IgD-negative memory B cell (primary cell): ENCODE data around the gene MYO9B. TPM values are rescaled to one million over a fixed set of nuclear protein-coding genes. Genes with fewer than 3 reads are reported as not detected.
"Not testable (repeated sequence)": the region's sequence is repeated elsewhere in the genome, so short reads cannot be mapped to it uniquely, and the experiment has no call there.

Source experiments
- H3K27ac Mint-ChIP-seq, 3 donors: one replicate each; pipeline ENCODE4 v1.8.0; 2020 to 2022; ENCODE audit warnings: mild to moderate bottlenecking in 3 of 3, mixed read lengths in 3 of 3, moderate library complexity in 1 of 3
- H3K27me3 Mint-ChIP-seq: one replicate; pipeline ENCODE4 v1.8.0; 2021; ENCODE audit warnings: mixed read lengths
- H3K36me3 Mint-ChIP-seq: one replicate; pipeline ENCODE4 v1.8.0; 2020; ENCODE audit warnings: mild to moderate bottlenecking, mixed read lengths
- H3K4me1 Mint-ChIP-seq, 3 donors: one replicate each; pipeline ENCODE4 v1.8.0; 2020 to 2022; ENCODE audit warnings: mixed read lengths in 3 of 3, mild to moderate bottlenecking in 1 of 3
- H3K4me3 Mint-ChIP-seq, 4 donors: one replicate each; pipeline ENCODE4 v1.8.0; 2020 to 2022; ENCODE audit warnings: mild to moderate bottlenecking in 4 of 4, mixed read lengths in 4 of 4, moderate library complexity in 3 of 4
- H3K9me3 Mint-ChIP-seq, 3 donors: one replicate each; pipeline ENCODE4 v1.8.0; 2020 to 2021; ENCODE audit warnings: mixed read lengths in 3 of 3, mild to moderate bottlenecking in 1 of 3
- polyA plus RNA-seq: library from polyadenylated mRNA; unstranded; fragments of 300-500 nt; fragmentation: Illumina TruSeq; gene quantifications from one replicate; pipeline ENCODE4 v1.2.3, GENCODE V29; 2021

The MYO9B gene
- polyA plus RNA-seq, 1 donor from 2014 or later, result 26.9 TPM

DNA sequence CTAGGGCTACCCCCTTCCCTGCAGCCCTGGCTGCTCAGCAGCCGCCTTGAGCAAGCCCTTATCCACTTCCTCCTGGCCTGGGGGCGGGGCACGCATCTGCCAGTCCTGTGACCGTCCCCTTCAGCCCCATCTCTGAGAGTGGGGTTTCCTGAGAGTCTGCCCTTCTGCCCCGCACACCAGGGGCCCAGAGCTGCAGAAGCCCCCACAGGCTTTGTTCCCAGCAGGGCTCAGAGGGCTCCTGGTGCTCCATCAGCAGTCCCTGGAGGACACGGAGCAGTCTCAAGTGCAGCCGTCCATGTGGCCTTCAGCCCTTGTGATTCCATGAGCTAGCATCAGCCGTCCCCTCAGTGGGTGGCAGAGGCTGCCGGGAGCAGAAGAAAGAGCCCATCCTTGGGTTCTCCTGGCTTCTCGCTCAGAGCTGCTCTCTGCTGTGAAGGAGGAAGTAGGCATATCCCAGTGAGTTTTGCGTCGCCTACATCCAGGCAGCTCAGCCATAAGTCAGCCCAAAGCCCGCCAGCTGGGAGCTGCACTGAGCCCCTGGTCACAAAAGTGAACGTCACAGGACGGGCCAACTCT is 16.3 kb downstream of the MYO9B start:
- peak overlapping the region in 3 of 4 donors; percentile 49 to 70 (median 66) for H3K4me3 Mint-ChIP-seq

DNA sequence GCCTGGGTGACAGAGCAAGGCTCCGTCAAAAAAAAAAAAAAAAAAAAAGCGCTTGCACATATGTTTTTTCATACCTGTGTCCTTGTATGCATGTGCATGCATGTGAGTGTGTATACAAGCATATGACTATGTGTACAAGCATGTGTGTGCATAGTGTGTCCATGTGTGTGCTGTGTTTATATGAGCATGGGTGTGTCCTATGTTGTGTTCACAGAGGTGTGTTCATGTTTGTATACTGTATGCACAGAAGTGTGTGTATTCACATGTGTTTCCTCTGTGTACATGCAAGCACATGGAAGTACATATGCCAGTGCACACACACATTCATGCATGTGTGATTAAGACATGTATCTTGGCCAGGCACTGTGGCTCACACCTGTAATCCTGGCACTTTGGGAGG is 17.1 kb downstream of the MYO9B start:
- H3K27me3 Mint-ChIP-seq, result no peaks in the 10 kb centered on the region
- H3K4me3 Mint-ChIP-seq, result peak overlapping the region in 1 of 4 donors; percentile 17
- no peak overlapping the region for H3K27ac Mint-ChIP-seq
- H3K9me3 Mint-ChIP-seq, result no peaks in the 10 kb centered on the region
- H3K36me3 Mint-ChIP-seq, result no peaks in the 10 kb centered on the region
- H3K4me1 Mint-ChIP-seq, result peaks cover 18 to 39% (median 27%) of the 10 kb centered on the region in 3 donors

More for the DNA sequence above, 16.3 kb downstream of the MYO9B start:
- peak overlapping the region in 2 of 3 donors; percentile 73 to 92 for H3K27ac Mint-ChIP-seq
- no peaks in the 10 kb centered on the region for H3K27me3 Mint-ChIP-seq
- no peaks in the 10 kb centered on the region for H3K9me3 Mint-ChIP-seq
- peaks cover 2% of the 10 kb centered on the region for H3K36me3 Mint-ChIP-seq
- peaks cover 18 to 39% (median 29%) of the 10 kb centered on the region in 3 donors for H3K4me1 Mint-ChIP-seq

DNA sequence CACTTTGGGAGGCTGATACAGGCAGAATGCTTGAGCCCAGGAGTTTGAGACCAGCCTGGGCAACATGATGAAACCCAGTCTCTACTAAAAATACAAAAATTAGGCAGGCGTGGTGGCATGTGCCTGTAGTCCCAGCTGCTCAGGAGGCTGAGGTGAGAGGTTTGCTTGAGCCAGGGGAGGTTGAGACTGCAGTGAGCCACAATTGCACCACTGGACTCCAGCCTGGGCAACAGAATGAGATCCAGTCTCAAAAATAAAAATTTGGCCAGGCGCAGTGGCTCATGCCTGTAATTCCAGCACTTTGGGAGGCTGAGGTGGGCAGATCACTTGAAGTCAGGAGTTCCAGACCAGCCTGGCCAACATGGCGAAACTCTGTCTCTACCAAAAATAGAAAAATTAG is 19.1 kb downstream of the MYO9B start:
- H3K27me3 Mint-ChIP-seq, H3K27ac Mint-ChIP-seq, H3K36me3 Mint-ChIP-seq, H3K9me3 Mint-ChIP-seq, H3K4me3 Mint-ChIP-seq: not testable (repeated sequence)
- peaks cover 17 to 29% (median 21%) of the 10 kb centered on the region in 3 donors for H3K4me1 Mint-ChIP-seq

DNA sequence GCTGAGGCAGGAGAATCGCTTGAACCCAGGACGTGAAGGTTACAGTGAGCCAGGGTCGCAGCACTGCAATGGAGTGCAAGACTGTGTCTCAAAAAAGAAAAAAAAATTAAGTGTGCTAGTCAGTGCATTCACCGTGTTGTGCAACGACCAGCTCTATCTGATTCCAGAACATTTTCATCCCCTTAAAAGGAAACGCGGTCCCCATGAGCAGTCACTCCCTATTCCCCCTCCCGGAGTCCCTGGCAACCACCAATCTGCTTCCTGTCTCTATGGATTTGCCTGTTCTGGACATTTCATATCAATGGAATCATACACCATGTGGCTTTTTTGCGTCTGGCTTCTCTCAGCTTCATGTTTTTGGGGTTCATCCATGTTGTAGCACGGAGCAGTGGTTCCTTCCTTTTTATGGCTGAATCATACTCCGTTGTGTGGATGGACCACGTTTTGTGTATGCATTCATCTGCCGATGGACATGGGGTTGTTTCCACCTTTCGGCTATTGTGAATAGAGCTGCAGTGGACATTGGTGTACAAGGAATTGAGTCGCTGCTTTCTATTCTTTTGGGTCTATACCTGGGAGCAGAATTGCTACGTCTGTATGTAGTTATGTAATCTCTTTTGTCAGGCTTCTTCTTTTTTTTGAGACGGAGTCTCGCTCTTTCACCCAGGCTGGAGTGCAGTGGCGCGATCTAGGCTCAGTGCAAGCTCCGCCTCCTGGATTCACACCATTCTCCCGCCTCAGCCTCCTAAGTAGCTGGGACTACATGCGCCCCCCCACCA is 19.8 kb downstream of the MYO9B start:
- Mint-ChIP-seq H3K27ac (peak overlapping the region in 1 of 3 donors; percentile 26), H3K4me3 (no peak overlapping the region), H3K4me1 (peaks cover 12 to 25% (median 16%) of the 10 kb centered on the region in 3 donors), H3K36me3 (no peaks in the 10 kb centered on the region), H3K27me3 (no peaks in the 10 kb centered on the region), H3K9me3 (no peaks in the 10 kb centered on the region)

DNA sequence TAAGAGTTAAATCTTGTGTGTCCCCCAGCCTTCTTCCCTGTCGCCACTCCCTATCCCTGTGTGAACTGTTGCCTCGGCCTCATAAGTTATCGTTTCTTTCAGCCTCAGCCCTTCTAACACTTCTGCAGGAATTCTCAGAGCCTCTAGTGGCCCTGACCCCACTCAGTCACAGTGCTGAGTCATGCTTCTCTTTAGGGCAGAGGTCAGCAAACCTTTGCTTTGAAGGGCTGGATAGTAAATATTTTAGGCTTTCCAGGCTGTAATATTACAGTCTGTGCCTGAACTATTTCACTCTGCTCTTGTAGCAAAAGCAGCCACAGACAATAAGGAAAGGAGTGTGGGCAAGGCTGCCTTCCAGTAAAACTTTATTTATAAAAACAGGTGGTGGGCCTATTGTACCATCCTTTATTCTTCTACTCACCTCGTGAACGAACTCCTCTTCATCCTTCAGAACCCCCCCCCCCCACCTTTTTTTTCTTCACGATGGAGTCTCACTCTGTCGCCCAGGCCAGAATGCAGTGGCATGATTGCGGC is 22.1 kb downstream of the MYO9B start:
- Mint-ChIP-seq H3K27ac (peak overlapping the region in 2 of 3 donors; percentile 39 to 57), H3K36me3 (peaks cover 7% of the 10 kb centered on the region), H3K27me3 (no peaks in the 10 kb centered on the region), H3K9me3 (no peaks in the 10 kb centered on the region), H3K4me3 (no peak overlapping the region), H3K4me1 (peaks cover 14 to 25% (median 18%) of the 10 kb centered on the region in 3 donors)

DNA sequence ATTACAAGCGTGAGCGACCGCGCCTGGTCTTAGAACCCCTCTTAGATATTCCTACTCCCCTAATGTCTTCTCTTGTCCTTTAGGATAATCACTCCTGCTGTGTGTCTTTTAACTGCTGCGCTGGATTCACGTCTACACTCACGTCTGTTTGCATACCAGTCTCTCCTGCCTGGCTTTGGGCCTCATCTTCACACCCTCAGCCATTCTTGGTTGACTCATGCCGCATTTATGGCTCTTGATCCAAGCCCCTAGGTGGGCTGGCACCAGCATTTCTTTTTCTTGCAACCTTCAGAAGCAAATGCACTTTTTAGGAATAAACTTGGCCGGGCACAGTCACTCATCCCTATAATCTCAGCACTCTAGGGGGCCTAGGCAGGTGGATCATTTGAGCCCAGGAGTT is 22.7 kb downstream of the MYO9B start:
- peaks cover 15 to 27% (median 22%) of the 10 kb centered on the region in 3 donors for H3K4me1 Mint-ChIP-seq
- H3K27ac Mint-ChIP-seq, result peak overlapping the region in 1 of 3 donors; percentile 73
- no peaks in the 10 kb centered on the region for H3K9me3 Mint-ChIP-seq
- H3K36me3 Mint-ChIP-seq, result peaks cover 11% of the 10 kb centered on the region
- H3K4me3 Mint-ChIP-seq, result no peak overlapping the region
- no peaks in the 10 kb centered on the region for H3K27me3 Mint-ChIP-seq

DNA sequence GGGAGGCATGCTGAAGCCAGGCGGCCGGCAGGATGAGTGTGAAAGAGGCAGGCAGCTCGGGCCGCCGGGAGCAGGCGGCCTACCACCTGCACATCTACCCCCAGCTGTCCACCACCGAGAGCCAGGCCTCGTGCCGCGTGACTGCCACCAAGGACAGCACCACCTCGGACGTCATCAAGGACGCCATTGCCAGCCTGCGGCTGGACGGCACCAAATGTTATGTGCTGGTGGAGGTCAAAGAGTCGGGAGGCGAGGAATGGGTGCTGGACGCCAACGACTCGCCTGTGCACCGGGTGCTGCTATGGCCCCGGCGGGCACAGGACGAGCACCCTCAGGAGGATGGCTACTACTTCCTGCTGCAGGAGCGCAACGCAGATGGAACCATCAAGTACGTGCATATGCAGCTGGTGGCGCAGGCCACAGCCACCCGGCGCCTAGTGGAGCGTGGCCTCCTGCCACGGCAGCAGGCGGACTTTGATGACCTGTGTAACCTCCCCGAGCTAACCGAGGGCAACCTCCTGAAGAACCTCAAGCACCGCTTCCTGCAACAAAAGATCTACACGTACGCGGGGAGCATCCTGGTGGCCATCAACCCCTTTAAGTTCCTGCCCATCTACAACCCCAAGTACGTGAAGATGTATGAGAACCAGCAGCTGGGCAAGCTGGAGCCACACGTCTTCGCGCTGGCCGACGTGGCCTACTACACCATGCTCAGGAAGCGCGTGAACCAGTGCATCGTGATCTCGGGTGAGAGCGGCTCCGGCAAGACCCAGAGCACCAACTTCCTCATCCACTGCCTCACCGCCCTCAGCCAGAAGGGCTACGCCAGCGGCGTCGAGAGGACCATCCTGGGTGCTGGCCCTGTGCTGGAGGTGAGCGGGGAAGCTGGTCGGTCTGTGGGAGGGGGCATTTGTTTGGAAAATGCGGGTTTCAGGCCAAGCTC is 26.4 kb downstream of the MYO9B start:
- no peaks in the 10 kb centered on the region for H3K27me3 Mint-ChIP-seq
- peak overlapping the region; percentile 85 to 90 (median 90) for H3K27ac Mint-ChIP-seq
- peaks cover 41 to 43% (median 42%) of the 10 kb centered on the region in 3 donors for H3K4me1 Mint-ChIP-seq
- no peaks in the 10 kb centered on the region for H3K9me3 Mint-ChIP-seq
- peak overlapping the region in 3 of 4 donors; percentile 34 to 85 (median 53) for H3K4me3 Mint-ChIP-seq
- H3K36me3 Mint-ChIP-seq, result peaks cover 17% of the 10 kb centered on the region

DNA sequence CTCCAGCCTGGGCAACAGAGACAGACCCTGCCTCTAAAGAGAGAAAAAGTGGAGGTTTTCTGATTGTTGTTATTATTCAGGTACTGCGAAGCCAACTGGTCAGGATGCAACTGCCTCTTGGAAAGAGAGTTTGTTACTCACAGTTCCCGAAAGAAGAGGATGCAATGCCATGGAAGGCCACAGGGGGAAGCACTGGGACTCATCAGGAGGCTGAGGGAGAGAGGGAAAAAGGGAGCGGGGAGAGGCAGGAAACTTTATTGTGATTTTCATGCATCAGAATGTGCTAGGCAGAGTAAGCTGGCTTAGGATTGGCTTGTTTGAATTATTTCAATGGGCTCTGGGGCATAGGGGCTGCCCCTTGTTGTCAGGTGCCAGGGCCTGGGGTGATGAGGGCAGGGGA is 27.6 kb downstream of the MYO9B start:
- H3K9me3 Mint-ChIP-seq, result no peaks in the 10 kb centered on the region
- peaks cover 17% of the 10 kb centered on the region for H3K36me3 Mint-ChIP-seq
- H3K27me3 Mint-ChIP-seq, result no peaks in the 10 kb centered on the region
- H3K4me3 Mint-ChIP-seq, result peak overlapping the region in 2 of 4 donors; percentile 34 to 46
- H3K27ac Mint-ChIP-seq, result peak overlapping the region; percentile 78 to 96 (median 79)
- H3K4me1 Mint-ChIP-seq, result peaks cover 51 to 53% (median 51%) of the 10 kb centered on the region in 3 donors

DNA sequence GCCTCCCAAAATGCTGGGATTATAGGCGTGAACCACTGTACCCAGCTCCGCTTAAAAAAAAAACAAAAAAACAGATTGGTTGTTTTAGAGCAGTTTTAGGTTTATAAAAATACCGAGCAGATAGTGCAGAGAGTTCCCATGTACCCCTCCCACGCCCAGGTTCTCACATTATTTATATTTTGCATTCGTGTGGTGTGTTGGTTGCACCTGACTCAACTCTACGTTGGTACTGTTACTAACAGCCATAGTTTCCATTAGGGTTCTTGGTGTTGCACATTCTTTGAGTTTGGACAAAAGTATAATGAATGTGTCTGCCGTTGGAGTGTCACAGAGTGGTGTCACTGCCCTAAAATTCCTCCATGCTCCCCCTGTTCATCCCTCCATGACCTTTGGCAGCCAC is 29.1 kb downstream of the MYO9B start:
- Mint-ChIP-seq H3K4me1 (peaks cover 60 to 63% (median 62%) of the 10 kb centered on the region in 3 donors), H3K4me3 (peak overlapping the region in 3 of 4 donors; percentile 6 to 66 (median 9)), H3K36me3 (peaks cover 17% of the 10 kb centered on the region), H3K27me3 (no peaks in the 10 kb centered on the region), H3K9me3 (no peaks in the 10 kb centered on the region), H3K27ac (peak overlapping the region; percentile 94 to 96 (median 95))

DNA sequence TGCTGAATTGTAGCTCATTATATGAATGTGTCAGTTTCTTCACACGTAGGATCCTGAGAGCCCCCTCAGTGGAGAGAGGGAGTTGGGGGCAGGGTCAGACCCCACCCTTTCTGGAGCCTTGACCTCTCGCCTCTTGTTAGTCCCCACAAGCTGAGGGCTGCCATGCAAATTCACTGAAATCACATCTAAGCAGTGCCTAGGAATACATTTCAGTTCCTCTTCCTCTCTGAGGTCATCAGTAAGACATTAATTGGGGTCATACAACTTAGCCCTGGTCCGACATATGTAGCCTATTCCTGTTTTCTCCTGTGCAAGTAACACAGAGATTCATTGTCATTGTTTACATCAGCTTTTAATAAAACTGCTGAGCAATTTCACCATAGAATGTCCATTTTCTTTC is 30.0 kb downstream of the MYO9B start:
- peak overlapping the region; percentile 54 to 91 (median 75) for H3K4me3 Mint-ChIP-seq
- H3K36me3 Mint-ChIP-seq, result peaks cover 20% of the 10 kb centered on the region
- peak overlapping the region; percentile 94 to 96 (median 95) for H3K27ac Mint-ChIP-seq
- H3K4me1 Mint-ChIP-seq, result peaks cover 66 to 69% (median 67%) of the 10 kb centered on the region in 3 donors
- H3K27me3 Mint-ChIP-seq, result no peaks in the 10 kb centered on the region
- no peaks in the 10 kb centered on the region for H3K9me3 Mint-ChIP-seq

DNA sequence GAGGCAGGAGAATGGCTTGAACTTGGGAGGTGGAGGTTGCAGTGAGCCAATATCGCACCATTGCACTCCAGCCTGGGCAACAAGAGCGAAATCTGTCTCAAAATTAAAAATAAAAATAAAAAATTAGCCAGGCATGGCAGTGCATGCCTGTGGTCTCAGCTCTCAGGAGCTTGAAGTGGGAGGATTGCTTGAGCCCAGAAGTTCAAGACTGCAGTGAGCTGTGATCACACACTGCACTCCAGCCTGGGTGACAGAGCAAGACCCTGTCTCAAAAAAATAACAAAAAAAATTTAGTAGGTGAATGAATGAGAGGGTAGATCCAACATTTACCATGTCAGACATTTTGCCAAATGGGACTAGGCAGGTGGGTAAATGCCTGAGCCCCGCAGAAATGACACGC is 31.4 kb downstream of the MYO9B start:
- H3K9me3 Mint-ChIP-seq, H3K27me3 Mint-ChIP-seq: not testable (repeated sequence)
- H3K36me3 Mint-ChIP-seq, result peaks cover 16% of the 10 kb centered on the region
- H3K4me3 Mint-ChIP-seq, result peak overlapping the region in 3 of 4 donors; percentile 68 to 88 (median 75)
- peak overlapping the region; percentile 88 to 96 (median 94) for H3K27ac Mint-ChIP-seq
- H3K4me1 Mint-ChIP-seq, result peaks cover 68 to 71% (median 70%) of the 10 kb centered on the region in 3 donors

DNA sequence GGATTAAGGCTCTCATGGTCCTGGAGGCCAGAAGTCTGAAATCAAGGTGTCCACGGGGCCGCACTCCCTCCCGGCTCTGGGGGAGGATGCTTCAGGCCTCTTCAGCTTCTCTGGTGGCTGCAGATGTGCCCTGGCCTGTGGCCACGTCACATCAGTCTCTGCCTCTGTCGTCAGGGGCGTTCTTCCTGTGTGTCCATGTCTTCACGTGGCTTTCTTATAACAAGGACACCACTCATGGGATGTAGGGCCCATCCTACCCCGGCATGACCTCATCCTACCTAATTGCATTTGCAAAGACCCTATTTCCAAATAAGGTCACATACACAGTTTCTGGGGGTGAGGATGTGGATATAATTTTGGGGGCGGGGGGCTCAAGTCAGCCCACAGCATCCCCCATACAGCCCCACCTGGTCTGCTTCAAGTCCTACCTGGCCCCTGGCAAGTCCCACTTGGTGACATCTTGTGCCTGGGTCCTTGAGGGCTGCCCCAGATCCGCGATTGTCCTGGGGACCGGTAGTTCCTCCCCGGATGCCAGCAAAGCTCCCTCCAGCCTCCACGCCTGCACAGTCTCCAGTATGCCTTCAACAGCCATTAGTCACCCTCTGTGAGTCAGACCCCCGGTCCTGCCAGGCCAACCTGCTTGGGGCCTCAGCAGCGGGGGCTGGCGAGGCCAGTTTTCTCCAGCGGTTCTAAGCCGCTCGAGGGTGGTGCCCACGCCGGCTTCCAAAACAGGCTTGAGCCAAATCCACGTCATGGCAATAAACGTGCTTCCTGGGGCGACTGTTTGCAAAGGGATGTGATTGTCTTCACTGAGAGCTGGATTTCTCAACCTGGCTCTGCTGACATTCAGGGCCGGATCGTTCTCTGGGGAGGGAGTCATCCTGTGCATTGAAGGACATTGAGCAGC is 32.2 kb downstream of the MYO9B start:
- peaks cover 66 to 70% (median 69%) of the 10 kb centered on the region in 3 donors for H3K4me1 Mint-ChIP-seq
- peak overlapping the region; percentile 90 to 96 (median 94) for H3K27ac Mint-ChIP-seq
- H3K9me3 Mint-ChIP-seq, result peaks cover 0 to 3% (median 0%) of the 10 kb centered on the region in 3 donors
- no peaks in the 10 kb centered on the region for H3K27me3 Mint-ChIP-seq
- peaks cover 13% of the 10 kb centered on the region for H3K36me3 Mint-ChIP-seq
- peak overlapping the region in 3 of 4 donors; percentile 75 to 88 (median 86) for H3K4me3 Mint-ChIP-seq

DNA sequence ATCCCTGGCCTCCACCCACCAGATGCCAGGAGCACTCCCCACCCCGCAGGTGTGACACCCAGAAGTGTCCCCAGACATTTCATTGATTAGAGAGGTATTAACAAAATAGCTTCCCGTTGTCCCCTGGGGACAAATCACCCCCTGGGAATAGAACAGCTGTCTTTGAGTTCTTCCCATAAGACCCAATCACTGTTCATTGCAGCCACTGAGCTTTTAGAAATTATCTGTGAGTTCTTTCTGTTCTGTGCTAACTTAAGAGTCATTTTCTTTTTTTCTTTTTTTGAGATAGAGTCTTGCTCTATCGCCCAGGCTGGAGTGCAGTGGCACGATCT is 32.8 kb downstream of the MYO9B start:
- Mint-ChIP-seq H3K27ac (peak overlapping the region; percentile 87 to 96 (median 90)), H3K36me3 (peaks cover 9% of the 10 kb centered on the region), H3K4me1 (peaks cover 62 to 71% (median 70%) of the 10 kb centered on the region in 3 donors), H3K9me3 (peaks cover 0 to 3% (median 0%) of the 10 kb centered on the region in 3 donors), H3K4me3 (peak overlapping the region; percentile 25 to 88 (median 77)), H3K27me3 (no peaks in the 10 kb centered on the region)
